Measurements from ENCODE around the gene LOC128125822.

Gene LOC128125822

DNA sequence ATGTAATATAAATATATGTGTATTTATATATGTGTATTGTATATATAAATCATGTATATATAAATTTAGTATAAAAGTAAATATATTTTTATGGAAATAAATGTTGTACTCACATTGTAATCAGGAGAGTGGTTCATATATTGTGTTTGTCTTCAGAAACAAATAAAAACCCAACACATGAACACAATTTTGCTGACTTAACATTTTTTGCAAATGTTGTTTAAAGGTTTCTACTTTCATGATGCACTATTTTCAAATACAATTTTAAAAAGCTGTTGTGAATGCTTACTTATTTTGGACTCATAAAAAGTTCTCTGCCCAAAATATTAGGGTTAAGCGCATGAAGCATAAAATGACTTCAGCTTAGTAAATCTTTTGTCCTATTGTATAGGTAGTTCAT, 39.3 kb downstream of the LOC128125822 start:
- no peak overlapping the region for H3K4me3 ChIP-seq (ENCODE audit: low read depth, low read length)
- TF ChIP-seq, protein P1, sequence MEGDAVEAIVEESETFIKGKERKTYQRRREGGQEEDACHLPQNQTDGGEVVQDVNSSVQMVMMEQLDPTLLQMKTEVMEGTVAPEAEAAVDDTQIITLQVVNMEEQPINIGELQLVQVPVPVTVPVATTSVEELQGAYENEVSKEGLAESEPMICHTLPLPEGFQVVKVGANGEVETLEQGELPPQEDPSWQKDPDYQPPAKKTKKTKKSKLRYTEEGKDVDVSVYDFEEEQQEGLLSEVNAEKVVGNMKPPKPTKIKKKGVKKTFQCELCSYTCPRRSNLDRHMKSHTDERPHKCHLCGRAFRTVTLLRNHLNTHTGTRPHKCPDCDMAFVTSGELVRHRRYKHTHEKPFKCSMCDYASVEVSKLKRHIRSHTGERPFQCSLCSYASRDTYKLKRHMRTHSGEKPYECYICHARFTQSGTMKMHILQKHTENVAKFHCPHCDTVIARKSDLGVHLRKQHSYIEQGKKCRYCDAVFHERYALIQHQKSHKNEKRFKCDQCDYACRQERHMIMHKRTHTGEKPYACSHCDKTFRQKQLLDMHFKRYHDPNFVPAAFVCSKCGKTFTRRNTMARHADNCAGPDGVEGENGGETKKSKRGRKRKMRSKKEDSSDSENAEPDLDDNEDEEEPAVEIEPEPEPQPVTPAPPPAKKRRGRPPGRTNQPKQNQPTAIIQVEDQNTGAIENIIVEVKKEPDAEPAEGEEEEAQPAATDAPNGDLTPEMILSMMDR (IDR thresholded peaks at IDR 0.05; ENCODE audit: control insufficient read depth, extremely low read depth, insufficient read depth) = no peak
- no peak for DNase-seq (ENCODE audit: low read depth)

DNA sequence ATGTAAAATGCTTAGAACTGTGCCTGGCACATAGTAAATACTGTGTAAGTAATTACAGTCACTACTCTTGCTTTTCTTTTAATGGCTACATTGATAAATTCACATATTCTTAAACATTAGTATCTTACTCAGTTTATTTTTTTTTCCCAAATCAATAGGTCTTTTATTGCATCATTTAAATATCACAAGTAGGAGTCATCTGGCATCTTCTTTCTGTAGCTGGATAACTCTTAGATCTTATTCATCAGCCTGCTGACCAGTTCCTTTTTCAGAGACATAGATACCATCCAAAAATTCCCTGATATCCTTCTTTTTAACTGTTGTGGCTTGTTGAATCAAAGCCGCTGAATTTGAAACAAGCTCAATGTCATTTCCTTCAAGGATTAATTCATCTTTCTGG, 43.3 kb downstream of the LOC128125822 start:
- TF ChIP-seq, protein P1 (IDR thresholded peaks at IDR 0.05; ENCODE audit: control insufficient read depth, extremely low read depth, insufficient read depth) = no peak
- DNase-seq (ENCODE audit: low read depth) = no peak
- H3K4me3 ChIP-seq (ENCODE audit: low read depth, low read length) = no peak overlapping the region

Measured in LNCaP clone FGC (cell line).